Body of pancreas (tissue), 4 donors: ENCODE results near the gene PCDHA3. TPM values are rescaled to one million over a fixed set of nuclear protein-coding genes. Genes with fewer than 3 reads are reported as not detected.
"Not testable (repeated sequence)": the region's sequence is repeated elsewhere in the genome, so short reads cannot be mapped to it uniquely, and the experiment has no call there.

Experiments used
- ATAC-seq: fragments of 150-250 bp; one replicate; pipeline ENCODE4 v1.9.1; 2016
- DNase-seq, 4 donors: peaks; one replicate each; pipeline ENCODE4 v3.0.0-alpha.2; 2019
- H3K27ac ChIP-seq, 4 donors: fragments of 200-600 bp; sonication (generic); 1 replicate in 3 of 4; 2 replicates in 1 of 4; pipeline versions ENCODE4 v1.5.1 to v1.6.1; 2016 to 2019; ENCODE audit warnings: mild to moderate bottlenecking in 1 of 4, mixed read lengths in 1 of 4, moderate library complexity in 1 of 4
- H3K27me3 ChIP-seq, 2 donors: fragments of 200-600 bp; sonication (generic); one replicate each; pipeline ENCODE4 v1.6.0; 2016; ENCODE audit warnings: mild to moderate bottlenecking in 1 of 2
- H3K36me3 ChIP-seq, 2 donors: fragments of 200-600 bp; sonication (generic); replicated peaks in 1 of 2; 2 replicates each; pipeline ENCODE4 v1.5.1; 2016; ENCODE audit warnings: low read depth in 2 of 2; ENCODE audit not compliant: insufficient read depth in 1 of 2
- H3K4me1 ChIP-seq: fragments of 200-600 bp; sonication (generic); one replicate; pipeline ENCODE4 v1.6.0; 2016
- H3K4me3 ChIP-seq, 2 donors: fragments of 200-600 bp; sonication (generic); 1 replicate in 1 of 2; 2 replicates in 1 of 2; pipeline ENCODE4 v1.5.1; 2016 to 2019
- H3K9me3 ChIP-seq, 3 donors: fragments of 200-600 bp; sonication (generic); 1 replicate in 2 of 3; 2 replicates in 1 of 3; pipeline ENCODE4 v1.5.1; 2016
- POLR2A ChIP-seq, 3 donors: fragments of 450-650 bp; IDR thresholded peaks; one replicate each; pipeline ENCODE4 v1.6.1; 2016; ENCODE audit warnings: antibody characterized with exemption in 3 of 3, mild to moderate bottlenecking in 2 of 3
- WGBS, 2 donors: methylation state at CpG; one replicate each; pipeline ENCODE4 v1.1.5; 2017; 5-methylcytosine and 5-hydroxymethylcytosine counted together
- intact Hi-C: fragments of 100-400 bp; cut with DNase I; formaldehyde crosslinking; loops from one replicate; pipeline ENCODE4 v1.15.1; 2023
- total RNA-seq, 2 donors: library from RNA; depleted of rRNA; stranded (reverse); fragments of >200 nt; gene quantifications; one replicate each; pipeline ENCODE4 v1.1.0, GENCODE V29; 2016
- TF ChIP-seq, protein P1 (sequence below), 7 experiments: fragments of 450-650 bp in 4 of 7; fragments of 200-600 bp in 3 of 7; sonication (generic) in 3 of 7; IDR thresholded peaks; one replicate each; pipeline ENCODE4 v1.5.1; 2016 to 2019; ENCODE audit warnings: antibody characterized with exemption in 7 of 7

PCDHA3 gene
- total RNA-seq, 2 donors from 2014 or later, result 0.99 to 1.0 TPM

DNA sequence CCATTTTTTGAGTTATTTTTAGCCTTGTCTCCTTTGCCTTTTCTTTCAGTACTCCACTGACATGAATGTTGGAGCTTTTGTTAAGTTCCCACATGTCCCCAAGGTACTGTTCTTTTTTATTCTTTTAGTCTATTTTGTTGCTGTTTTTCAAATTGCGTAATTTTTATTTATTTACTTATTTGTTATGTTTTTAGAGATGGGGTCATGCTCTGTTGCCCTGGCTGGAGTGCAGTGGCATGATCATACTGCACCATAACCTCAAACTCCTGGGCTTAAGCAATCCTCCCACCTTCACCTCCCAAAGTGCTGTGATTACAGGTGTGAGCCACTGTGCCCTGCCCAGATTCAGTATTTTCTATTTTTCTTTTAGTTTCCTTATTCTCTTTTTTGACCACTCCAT is 20.3 kb upstream of the PCDHA3 start:
- intact Hi-C loops, result no loop called here

DNA sequence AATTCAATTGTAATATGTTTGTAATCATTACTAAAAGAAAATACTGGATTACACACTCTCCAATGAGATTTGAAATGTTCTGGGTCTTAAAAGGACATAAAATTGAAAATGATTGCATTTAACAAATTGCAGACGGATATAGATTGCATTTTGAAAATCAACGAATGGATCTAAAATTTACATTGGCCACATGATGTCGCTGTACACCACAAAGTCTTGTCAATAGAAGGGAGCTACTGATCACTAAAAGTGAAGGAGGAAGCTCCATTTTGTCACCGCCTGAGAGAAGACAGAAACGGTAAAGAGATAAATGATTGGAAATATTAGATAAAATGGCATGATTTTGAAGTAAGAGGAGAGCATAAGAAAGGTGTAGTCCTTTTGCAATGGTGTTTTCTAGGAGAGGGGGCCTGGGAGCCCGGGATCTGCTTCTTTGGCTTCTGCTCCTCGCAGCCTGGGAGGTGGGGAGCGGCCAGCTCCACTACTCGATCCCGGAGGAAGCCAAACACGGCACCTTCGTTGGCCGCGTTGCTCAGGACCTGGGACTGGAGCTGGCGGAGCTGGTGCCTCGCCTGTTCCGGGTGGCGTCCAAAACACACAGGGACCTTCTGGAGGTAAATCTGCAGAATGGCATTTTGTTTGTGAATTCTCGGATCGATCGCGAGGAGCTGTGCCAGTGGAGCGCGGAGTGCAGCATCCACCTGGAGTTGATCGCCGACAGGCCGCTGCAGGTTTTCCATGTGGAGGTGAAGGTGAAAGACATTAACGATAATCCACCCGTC is 14.8 kb upstream of the PCDHA3 start, which contains the start of gene PCDHA1:
PCDHA1 (plus strand) TSS at position 236 of the 782 bp plus-strand sequence.
- peaks cover 0 to 57% (median 11%) of the 10 kb centered on the region in 3 donors for H3K9me3 ChIP-seq

More for the DNA sequence above, 20.3 kb upstream of the PCDHA3 start:
- Histone ChIP-seq H3K36me3 (no peaks in the 10 kb centered on the region), H3K27me3 (no peaks in the 10 kb centered on the region), H3K4me1 (no peaks in the 10 kb centered on the region), H3K9me3 (peaks cover 0 to 42% (median 0%) of the 10 kb centered on the region in 3 donors), H3K27ac (no peak overlapping the region), H3K4me3 (no peak overlapping the region)
- ATAC-seq, result no peak
- WGBS, 2 donors, result 55 to 68% methylated on average over 1 of the region's 1 CpG
- TF ChIP-seq, protein P1, sequence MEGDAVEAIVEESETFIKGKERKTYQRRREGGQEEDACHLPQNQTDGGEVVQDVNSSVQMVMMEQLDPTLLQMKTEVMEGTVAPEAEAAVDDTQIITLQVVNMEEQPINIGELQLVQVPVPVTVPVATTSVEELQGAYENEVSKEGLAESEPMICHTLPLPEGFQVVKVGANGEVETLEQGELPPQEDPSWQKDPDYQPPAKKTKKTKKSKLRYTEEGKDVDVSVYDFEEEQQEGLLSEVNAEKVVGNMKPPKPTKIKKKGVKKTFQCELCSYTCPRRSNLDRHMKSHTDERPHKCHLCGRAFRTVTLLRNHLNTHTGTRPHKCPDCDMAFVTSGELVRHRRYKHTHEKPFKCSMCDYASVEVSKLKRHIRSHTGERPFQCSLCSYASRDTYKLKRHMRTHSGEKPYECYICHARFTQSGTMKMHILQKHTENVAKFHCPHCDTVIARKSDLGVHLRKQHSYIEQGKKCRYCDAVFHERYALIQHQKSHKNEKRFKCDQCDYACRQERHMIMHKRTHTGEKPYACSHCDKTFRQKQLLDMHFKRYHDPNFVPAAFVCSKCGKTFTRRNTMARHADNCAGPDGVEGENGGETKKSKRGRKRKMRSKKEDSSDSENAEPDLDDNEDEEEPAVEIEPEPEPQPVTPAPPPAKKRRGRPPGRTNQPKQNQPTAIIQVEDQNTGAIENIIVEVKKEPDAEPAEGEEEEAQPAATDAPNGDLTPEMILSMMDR (IDR thresholded peaks at IDR 0.05), result no peak
- no peak for TF ChIP-seq POLR2A (IDR thresholded peaks at IDR 0.05)
- no peak for DNase-seq

DNA sequence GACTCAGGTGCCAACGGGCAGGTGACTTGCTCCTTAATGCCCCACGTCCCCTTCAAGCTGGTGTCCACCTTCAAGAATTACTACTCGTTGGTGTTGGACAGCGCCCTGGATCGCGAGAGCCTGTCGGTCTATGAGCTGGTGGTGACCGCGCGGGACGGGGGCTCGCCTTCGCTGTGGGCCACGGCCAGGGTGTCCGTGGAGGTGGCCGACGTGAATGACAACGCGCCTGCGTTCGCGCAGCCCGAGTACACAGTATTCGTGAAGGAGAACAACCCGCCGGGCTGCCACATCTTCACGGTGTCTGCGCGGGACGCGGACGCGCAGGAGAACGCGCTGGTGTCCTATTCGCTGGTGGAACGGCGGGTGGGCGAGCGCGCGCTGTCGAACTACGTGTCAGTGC is 13.4 kb upstream of the PCDHA3 start:
- WGBS, 2 donors, result 23 to 52% methylated on average over 26 to 44 of the region's 44 CpGs
- H3K36me3 ChIP-seq, H3K4me1 ChIP-seq, ATAC-seq, H3K4me3 ChIP-seq, intact Hi-C loops, H3K27me3 ChIP-seq, DNase-seq, H3K27ac ChIP-seq: not testable (repeated sequence)
- peaks cover 0 to 61% (median 11%) of the 10 kb centered on the region in 3 donors for H3K9me3 ChIP-seq

More for the DNA sequence above, 14.8 kb upstream of the PCDHA3 start, which contains the start of gene PCDHA1:
- no peak for DNase-seq
- intact Hi-C loops, result no loop called here
- no peak for ATAC-seq
- H3K27me3 ChIP-seq, result peaks cover 0 to 10% of the 10 kb centered on the region in 2 donors
- 16 to 24% methylated on average over 17 to 29 of the region's 29 CpGs for WGBS, 2 donors
- no peak for TF ChIP-seq POLR2A (IDR thresholded peaks at IDR 0.05)
- TF ChIP-seq, protein P1 (IDR thresholded peaks at IDR 0.05), result no peak
- H3K36me3 ChIP-seq, result no peaks in the 10 kb centered on the region
- H3K4me1 ChIP-seq, result no peaks in the 10 kb centered on the region
- H3K4me3 ChIP-seq, result no peak within 1 kb of the TSS
- no peak within 1 kb of the TSS for H3K27ac ChIP-seq

DNA sequence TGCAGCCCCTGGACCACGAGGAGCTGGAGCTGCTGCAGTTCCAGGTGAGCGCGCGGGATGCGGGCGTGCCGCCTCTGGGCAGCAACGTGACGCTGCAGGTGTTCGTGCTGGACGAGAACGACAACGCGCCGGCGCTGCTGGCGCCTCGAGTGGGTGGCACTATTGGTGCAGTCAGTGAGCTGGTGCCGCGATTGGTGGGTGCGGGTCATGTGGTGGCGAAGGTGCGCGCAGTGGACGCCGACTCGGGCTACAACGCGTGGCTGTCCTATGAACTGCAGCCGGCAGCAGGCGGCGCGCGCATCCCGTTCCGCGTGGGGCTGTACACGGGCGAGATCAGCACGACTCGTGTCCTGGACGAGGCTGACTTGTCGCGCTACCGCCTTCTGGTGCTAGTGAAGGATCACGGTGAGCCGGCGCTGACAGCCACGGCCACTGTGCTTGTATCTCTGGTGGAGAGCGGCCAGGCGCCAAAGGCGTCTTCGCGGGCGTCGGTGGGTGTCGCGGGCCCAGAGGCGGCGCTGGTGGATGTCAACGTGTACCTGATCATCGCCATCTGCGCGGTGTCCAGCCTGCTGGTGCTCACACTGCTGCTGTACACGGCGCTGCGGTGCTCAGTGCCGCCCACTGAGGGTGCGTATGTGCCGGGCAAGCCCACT is 12.9 kb upstream of the PCDHA3 start:
- DNase-seq, H3K4me1 ChIP-seq, ATAC-seq, intact Hi-C loops, H3K4me3 ChIP-seq, H3K36me3 ChIP-seq, H3K27me3 ChIP-seq, H3K27ac ChIP-seq: not testable (repeated sequence)
- 31 to 36% methylated on average over 3 to 69 of the region's 70 CpGs for WGBS, 2 donors
- H3K9me3 ChIP-seq, result peaks cover 0 to 60% (median 11%) of the 10 kb centered on the region in 3 donors

DNA sequence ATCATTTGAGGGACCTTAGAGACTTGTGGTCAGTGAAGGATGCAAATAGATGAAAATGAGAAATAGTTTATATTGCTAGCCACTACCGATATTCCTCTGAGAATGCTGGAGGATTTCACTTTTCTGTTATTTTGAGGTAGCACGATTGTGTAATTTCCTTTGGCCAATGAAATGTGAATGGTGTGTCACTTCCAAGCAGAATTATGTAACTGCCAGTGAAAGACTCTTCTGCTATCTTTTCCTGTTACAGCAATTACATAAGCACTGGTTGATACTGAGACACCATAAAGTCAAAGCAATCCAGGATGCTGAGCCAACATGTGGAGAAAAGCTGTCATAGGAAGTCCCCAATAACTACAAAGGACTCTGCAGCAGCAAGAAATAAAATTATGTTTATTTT is 9.8 kb upstream of the PCDHA3 start:
- Histone ChIP-seq H3K27ac (no peak overlapping the region), H3K4me3 (no peak overlapping the region), H3K4me1 (no peaks in the 10 kb centered on the region), H3K27me3 (peaks cover 0 to 8% of the 10 kb centered on the region in 2 donors), H3K9me3 (peaks cover 0 to 73% (median 11%) of the 10 kb centered on the region in 3 donors), H3K36me3 (no peaks in the 10 kb centered on the region)
- intact Hi-C loops, result no loop called here
- 6 to 26% methylated on average over 2 of the region's 2 CpGs for WGBS, 2 donors
- ATAC-seq (no peak), DNase-seq (no peak)
- no peak for TF ChIP-seq POLR2A (IDR thresholded peaks at IDR 0.05)
- TF ChIP-seq, protein P1 (IDR thresholded peaks at IDR 0.05), result no peak
